Endothelial cell of umbilical vein (primary cell): ENCODE data around the gene SIM2.

Experiments
- CTCF ChIP-seq, 2 donors: IDR thresholded peaks; 1 replicate in 1 of 2; 2 replicates in 1 of 2; pipeline ENCODE4 v1.5.1; 2011; ENCODE audit warnings: low read length in 2 of 2, mild to moderate bottlenecking in 2 of 2, moderate library complexity in 2 of 2, control low read depth in 1 of 2, inconsistent platforms in 1 of 2, low read depth in 1 of 2; ENCODE audit not compliant: insufficient read depth in 1 of 2; ENCODE audit errors: extremely low read depth in 1 of 2
- EZH2 ChIP-seq: IDR thresholded peaks from 2 replicates; pipeline ENCODE4 v1.6.1; 2012; ENCODE audit warnings: borderline replicate concordance, low read depth, mild to moderate bottlenecking, moderate library complexity, low read length, inconsistent platforms; ENCODE audit not compliant: severe bottlenecking
- FOS ChIP-seq: IDR thresholded peaks from 2 replicates; pipeline ENCODE4 v1.6.1; 2011; ENCODE audit warnings: mild to moderate bottlenecking, low read length, moderate library complexity, borderline replicate concordance; ENCODE audit not compliant: insufficient read depth
- GATA2 ChIP-seq: IDR thresholded peaks from 2 replicates; pipeline ENCODE4 v1.7.0; 2011; ENCODE audit warnings: low read depth, mild to moderate bottlenecking, moderate library complexity, mixed read lengths, low read length; ENCODE audit not compliant: insufficient read length, insufficient read depth
- JUN ChIP-seq: IDR thresholded peaks from 2 replicates; pipeline ENCODE4 v1.6.1; 2011; ENCODE audit warnings: borderline replicate concordance, low read depth; ENCODE audit not compliant: insufficient read length, insufficient read depth
- MAX ChIP-seq: IDR thresholded peaks from 2 replicates; pipeline ENCODE4 v1.6.1; 2011; ENCODE audit not compliant: insufficient read depth, insufficient read length
- MYC ChIP-seq: IDR thresholded peaks from one replicate; pipeline ENCODE4 v1.6.1; 2011; ENCODE audit warnings: mild to moderate bottlenecking, low read depth, low read length
- POLR2A ChIP-seq: IDR thresholded peaks from 2 replicates; pipeline ENCODE4 v1.6.1; 2012; ENCODE audit warnings: low read depth, mild to moderate bottlenecking, control low read depth, low read length
- POLR2AphosphoS5 ChIP-seq: IDR thresholded peaks from 2 replicates; pipeline ENCODE4 v1.6.1; 2012; ENCODE audit warnings: low read depth, mild to moderate bottlenecking, control low read depth, low read length, moderate library complexity; ENCODE audit not compliant: insufficient read depth

- TF ChIP-seq MYC (no peak), POLR2AphosphoS5 (no peak), CTCF (IDR thresholded peaks at IDR 0.05; ENCODE audit: extremely low read depth in 1 of 2, insufficient read depth in 1 of 2, low read depth in 1 of 2, low read length in 2 of 2) (no peak), POLR2A (no peak), GATA2 (no peak), EZH2 (peak; percentile 82), JUN (no peak), MAX (no peak), FOS (no peak)
Measured at GRCh38 chr21:36697851-36698384, 997 bp upstream of the SIM2 start.
